HG03565 (cell line): ENCODE results near the gene SETD6.
"Not testable (repeated sequence)": the region's sequence is repeated elsewhere in the genome, so short reads cannot be mapped to it uniquely, and the experiment has no call there.

Experiments
- ATAC-seq: cut with Tn5 transposase; IDR thresholded peaks from one replicate; pipeline ENCODE4 v1.9.1; 2021; ENCODE audit warnings: mild to moderate bottlenecking, moderate library complexity; ENCODE audit not compliant: unreplicated experiment

The SETD6 gene

GRCh38 chr16:58535100-58535499 is 19.8 kb downstream of the SETD6 start:
- no peak for ATAC-seq

GRCh38 chr16:58536278-58536677 is 21.0 kb downstream of the SETD6 start:
- ATAC-seq, result no peak

GRCh38 chr16:58537124-58537906 is 22.0 kb downstream of the SETD6 start:
- no peak for ATAC-seq

GRCh38 chr16:58541711-58542110 is 26.4 kb downstream of the SETD6 start:
- ATAC-seq, result no peak

GRCh38 chr16:58542291-58542690 is 27.0 kb downstream of the SETD6 start:
- no peak for ATAC-seq

GRCh38 chr16:58543685-58544084 is 28.4 kb downstream of the SETD6 start:
- ATAC-seq, result no peak

GRCh38 chr16:58548378-58548777 is 33.1 kb downstream of the SETD6 start:
- no peak for ATAC-seq

- ATAC-seq, result no peak
Measured at GRCh38 chr16:58551496-58551895, 36.2 kb downstream of the SETD6 start.

- no peak for ATAC-seq
Measured at GRCh38 chr16:58556678-58557077, 41.4 kb downstream of the SETD6 start.

- no peak for ATAC-seq
Measured at GRCh38 chr16:58563235-58563634, 47.9 kb downstream of the SETD6 start.

GRCh38 chr16:58563775-58564174 is 48.5 kb downstream of the SETD6 start:
- no peak for ATAC-seq

GRCh38 chr16:58565697-58566096 is 50.4 kb downstream of the SETD6 start:
- ATAC-seq, result not testable (repeated sequence)
